ENCODE results near the gene DVL1.
A peak's percentile ranks its signal among the peaks of the same experiment; 100 is the strongest.

DVL1 gene

DNA sequence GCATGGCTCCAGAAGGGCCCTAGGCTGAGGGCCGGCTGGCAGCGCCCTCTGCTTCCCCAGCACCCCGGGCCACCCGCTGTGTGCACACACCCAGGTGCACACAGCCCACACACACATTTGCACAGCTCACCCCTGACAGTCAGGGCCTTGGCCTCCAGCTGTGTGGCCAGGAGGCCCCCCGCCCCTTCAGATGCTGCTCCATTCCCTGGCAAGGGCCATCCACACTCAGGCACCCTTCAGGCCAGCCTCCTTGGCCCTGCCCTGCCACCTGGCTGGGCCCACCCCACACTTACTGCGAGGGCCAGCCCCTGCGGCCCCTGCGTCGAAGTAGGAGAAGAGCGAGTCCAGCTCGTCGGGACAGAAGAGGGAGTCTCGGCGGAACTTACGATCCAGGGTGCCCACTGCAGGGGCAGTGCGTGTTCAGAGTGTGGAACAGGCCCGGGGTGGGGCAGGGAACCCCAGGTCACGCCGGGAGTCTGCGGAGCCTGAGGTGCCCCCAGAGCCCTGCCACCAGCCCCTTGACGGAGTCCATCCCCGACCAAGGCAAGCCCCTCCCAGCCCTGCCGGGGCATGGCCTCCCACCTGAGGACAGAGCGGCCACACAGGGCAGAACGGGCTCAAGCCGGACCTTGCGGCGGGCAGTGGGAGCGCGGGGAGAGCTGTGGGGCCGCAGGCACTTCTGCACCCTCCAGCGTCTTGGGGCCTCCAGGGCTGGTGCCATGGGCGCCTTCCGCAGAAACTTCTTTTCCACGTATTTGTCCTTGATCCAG, 53.9 kb downstream of the DVL1 start:
- DNase-seq (ENCODE audit: low spot score), result no peak

DNA sequence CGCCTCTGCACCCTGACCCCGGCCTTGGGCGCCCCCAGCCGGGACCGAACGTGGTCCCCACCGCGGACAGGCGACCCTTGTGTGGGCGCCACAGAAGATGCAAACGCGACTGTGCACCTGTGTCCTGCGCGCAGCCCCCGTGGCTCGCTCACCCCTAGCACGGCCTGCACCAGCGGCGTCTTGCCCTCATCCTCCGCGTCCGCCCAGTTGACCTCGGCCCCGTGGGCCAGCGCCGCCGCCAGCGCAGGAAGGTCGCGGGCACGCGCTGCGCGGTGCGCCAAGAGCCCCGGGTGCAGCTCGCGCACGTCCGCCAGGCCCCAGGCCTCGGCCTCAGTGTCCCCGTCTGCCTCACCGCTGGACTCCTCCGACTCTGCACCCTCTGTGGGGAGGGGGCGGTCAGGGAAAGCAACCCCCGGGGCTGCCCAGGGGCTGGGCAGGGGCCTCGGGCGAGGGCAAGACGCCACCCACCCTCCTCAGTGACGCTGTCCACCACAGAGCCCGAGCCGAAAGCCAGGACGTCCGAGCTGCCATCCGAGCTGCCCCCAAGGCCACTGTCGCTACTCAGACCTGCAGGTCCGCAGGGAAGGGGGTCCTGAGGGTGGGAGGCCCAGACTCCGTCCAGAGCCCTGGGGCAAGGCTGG, 54.8 kb downstream of the DVL1 start:
- no peak for DNase-seq (ENCODE audit: low spot score)

DNA sequence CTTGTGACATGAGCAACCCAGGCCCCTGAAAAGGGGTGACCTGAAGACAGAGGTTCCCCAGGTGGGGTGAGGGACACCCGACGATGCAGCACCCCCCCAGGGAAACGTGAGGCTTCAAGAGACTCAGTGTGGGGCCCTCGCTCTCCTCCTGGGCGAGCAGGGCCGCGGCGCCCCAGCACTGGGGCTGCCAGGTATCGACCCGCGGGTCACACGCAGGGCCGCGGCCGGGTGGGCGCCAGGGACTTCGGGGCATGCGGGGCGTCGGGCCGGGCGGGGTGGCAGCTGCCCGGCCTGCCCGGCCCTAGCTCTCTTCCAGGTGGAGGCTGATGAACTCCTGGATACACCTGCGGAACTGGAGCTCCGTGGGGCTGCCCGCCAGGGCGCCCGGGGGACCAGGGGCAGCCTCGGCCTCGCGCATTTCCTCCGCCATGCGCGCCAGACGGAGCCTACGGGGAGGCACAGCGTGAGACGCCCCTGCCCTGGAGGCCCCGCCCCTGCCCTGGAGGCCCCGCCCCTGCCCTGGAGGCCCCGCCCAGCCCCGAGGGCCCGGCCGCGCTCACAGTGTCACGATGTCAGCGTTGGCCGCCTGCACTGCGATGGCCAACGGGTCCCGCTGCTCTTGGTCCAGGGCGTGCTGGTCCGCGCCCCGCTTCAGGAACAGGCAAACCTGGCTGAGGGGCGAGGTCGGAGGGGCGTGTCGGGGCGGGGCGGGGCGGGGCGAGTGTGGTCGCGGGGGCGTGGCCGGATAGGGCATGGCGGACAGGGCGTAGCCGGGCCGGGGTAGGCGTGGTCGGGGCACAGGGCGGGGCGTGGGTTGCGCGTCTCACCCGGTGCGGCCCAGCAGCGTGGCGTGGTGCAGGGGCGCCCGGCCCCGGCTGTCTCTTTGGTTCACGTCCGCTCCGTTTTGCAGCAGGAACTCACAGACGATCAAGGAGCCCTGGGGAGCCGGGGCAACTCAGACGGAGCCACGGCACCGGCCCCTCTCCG, 55.7 kb downstream of the DVL1 start:
- no peak for DNase-seq (ENCODE audit: low spot score)

DNA sequence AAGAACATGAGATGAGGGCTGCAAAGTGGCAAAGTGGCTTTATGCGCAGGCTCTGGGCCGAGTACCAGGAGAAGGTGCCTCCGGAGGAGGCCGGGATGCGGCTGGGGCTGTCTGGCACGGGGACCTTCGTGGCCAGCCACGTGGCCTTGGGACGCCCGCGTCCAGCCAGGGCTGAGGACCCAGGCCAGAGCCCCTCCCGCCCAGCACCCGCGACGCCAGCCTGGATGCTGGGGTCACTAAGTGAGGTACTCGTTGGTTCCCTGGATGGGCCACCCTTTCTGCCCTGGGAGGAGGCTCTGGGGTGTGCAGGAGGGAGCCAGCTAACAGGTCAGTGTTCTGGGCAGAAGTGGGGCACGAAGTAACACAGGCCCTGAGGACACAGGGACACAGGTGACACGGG, 56.4 kb downstream of the DVL1 start:
- DNase-seq (ENCODE audit: low spot score), result no peak

DNA sequence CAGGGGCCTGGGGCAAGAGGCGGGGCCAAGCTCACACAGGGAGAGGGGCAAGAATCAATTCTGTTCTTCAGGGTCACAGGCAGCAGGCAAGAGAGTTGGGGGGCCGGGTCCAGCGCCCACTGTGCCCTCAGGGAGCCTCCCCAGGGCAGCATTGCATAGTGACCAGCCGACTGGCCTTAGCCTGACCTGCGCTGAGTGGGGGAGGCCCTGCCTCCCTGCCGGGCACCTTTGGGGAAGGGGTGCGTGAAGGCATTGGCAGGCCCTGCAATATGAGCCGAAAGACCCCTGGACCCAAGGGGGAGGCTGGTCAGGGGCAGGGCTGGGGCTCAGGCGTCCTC, 56.8 kb downstream of the DVL1 start:
- no peak for DNase-seq (ENCODE audit: low spot score)

DNA sequence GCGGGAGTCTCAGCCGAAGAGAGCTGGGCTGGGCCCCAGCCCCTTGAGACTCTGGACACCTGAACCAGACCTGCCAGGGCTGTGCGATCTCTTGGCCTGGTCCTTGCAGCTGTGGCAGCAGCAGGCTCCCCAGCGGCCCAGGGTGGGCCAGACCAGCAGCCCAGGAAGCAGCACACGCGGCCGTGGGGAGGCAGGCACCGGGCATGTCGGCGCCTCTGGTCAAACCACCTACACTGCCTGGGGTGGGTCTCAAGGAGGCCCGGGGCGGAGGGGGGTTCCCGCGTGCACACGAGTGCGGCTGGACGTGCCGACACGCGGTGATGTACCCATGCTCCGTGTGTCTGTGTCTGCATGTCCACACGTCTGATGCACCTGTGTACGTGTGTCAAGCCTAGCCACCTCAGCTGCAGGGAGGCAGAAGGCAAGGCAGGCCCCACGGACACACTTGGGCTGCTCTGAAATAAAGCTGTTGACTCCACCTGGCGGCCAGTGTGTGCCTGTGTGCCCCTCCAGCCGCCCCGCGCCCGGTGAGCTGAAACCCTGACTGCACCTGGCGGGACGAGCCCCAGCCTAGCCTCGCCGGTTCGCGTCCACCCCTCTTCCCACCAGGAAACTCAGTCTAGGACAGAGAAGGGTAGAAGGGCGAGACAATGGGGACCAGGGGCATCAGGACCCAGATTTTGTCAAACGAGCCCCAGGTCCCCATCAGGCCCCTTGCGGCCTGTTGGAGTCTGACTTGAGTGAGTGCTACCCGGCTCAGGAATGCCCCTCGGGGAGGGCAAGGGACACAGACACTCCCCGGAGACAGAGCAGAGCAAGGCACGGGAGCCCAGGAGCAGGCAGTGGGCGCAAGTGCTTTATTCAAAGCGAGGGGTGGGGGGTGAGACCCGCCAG, 57.4 kb downstream of the DVL1 start:
- peak; percentile 88 for DNase-seq (ENCODE audit: low spot score)

DNA sequence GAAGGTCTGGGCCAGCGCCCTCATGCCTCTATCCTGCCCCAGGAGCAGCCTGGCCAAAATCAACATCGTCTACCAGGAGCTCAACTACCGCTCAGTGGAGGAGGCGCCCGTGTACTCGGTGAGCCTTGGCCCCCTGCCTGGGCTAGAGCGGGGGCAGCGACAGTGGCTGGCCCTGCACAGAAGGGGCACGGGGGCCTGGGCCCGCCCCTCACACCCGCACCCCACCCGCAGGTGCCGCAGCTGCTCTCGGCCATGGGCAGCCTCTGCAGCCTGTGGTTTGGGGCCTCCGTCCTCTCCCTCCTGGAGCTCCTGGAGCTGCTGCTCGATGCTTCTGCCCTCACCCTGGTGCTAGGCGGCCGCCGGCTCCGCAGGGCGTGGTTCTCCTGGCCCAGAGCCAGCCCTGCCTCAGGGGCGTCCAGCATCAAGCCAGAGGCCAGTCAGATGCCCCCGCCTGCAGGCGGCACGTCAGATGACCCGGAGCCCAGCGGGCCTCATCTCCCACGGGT, 58.1 kb downstream of the DVL1 start:
- DNase-seq (ENCODE audit: low spot score), result no peak

DNA sequence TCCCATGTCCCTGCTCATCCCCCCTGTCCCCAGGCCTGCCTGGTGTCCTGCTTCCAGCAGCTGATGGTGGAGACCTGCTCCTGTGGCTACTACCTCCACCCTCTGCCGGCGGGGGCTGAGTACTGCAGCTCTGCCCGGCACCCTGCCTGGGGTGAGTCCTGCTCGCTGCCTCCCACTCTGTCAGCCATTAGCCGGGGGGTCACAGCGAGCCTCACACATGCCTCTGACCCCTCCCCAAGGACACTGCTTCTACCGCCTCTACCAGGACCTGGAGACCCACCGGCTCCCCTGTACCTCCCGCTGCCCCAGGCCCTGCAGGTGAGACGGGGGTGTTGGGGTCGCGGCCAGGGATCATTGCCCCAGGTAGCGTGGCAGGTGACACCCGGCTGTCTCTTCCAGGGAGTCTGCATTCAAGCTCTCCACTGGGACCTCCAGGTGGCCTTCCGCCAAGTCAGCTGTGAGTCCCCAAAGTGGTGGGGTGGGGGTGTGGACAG, 58.9 kb downstream of the DVL1 start:
- peak; percentile 95 for DNase-seq (ENCODE audit: low spot score)

DNA sequence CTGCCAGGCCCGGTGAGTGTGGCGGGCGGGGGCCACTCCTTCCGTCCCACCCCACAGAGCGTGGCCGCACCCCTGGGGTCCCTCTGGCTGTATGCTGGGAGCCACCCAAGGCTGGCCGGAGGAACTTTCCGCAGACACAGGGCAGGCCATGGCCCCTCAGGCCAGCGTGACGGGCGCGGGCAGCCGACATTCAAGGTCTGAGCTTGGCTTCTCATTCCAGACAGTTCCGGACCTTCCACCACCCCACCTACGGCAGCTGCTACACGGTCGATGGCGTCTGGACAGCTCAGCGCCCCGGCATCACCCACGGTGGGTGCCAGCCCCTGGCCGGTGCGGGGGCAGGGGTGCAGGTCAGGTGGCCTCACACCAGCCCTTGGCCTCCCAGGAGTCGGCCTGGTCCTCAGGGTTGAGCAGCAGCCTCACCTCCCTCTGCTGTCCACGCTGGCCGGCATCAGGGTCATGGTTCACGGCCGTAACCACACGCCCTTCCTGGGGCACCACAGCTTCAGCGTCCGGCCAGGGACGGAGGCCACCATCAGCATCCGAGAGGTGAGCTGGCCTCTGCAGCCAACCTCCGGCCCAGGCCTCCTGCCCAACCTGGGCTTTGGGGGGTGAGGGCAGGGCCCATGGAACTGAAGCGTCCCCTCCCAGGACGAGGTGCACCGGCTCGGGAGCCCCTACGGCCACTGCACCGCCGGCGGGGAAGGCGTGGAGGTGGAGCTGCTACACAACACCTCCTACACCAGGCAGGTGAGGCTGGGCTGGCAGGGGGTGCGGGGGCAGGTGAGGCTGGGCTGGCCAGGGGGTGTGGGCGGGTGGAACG, 61.7 kb downstream of the DVL1 start:
- DNase-seq (ENCODE audit: low spot score), result no peak

DNA sequence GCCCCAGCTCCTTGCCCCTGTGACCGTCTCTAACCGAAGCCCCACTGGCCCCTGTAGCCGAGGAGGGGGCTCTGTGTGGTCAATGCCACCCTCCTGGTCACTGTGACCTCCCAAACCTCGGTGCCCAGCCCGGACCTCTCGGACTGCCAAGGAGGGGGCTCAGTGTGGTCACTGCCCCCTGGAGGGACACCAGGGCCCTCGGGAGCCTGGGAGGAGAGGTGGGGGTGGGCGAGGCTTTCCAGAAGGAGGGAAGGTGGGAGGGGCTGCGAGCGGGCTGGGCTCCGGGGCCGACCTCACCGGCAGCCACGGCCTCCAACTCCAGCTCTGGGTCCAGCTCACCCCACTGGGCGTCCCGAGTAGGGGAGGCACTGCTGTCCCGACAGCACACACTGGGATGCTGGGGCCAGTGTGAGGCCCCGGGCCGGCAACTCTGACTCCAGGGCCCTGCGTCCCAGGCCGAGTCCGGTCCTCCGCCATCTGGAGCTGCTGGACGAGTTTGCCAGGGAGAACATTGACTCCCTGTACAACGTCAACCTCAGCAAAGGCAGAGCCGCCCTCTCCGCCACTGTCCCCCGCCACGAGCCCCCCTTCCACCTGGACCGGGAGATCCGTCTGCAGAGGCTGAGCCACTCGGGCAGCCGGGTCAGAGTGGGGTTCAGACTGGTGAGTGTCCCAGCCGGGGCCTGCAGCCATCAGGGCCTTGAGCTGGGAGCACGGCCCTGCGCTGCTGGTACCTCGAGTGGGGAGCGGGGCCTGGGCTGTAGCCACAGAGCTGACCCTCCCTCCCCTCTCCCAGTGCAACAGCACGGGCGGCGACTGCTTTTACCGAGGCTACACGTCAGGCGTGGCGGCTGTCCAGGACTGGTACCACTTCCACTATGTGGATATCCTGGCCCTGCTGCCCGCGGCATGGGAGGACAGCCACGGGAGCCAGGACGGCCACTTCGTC, 62.6 kb downstream of the DVL1 start:
- DNase-seq (ENCODE audit: low spot score), result no peak

DNA sequence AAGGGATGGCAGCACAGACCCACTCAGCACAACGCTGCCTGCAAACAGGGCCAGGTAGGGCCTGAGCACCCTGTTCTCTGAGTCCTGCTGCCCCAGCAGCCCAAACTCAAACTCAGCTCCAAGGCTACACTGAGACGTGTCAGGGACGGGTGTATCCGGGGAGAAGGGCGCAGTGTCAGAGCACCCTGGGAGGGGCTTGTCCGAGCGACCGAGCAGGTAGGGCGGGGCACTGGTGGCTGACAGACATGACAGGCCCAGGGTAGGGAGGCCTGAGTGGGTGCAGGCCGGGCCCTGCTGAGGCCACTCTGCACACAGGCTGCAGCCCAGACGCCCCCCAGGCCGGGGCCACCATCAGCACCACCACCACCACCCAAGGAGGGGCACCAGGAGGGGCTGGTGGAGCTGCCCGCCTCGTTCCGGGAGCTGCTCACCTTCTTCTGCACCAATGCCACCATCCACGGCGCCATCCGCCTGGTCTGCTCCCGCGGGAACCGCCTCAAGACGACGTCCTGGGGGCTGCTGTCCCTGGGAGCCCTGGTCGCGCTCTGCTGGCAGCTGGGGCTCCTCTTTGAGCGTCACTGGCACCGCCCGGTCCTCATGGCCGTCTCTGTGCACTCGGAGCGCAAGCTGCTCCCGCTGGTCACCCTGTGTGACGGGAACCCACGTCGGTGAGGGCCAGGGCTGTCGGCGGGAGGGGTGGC, 63.5 kb downstream of the DVL1 start:
- no peak for DNase-seq (ENCODE audit: low spot score)

All from HuH-7 (cell line).